Suprapubic skin (tissue), 4 donors: Measurements from ENCODE around the gene FKBP6. TPM values are rescaled to one million over a fixed set of nuclear protein-coding genes. Genes with fewer than 3 reads are reported as not detected.
"Not testable (repeated sequence)": the region's sequence is repeated elsewhere in the genome, so short reads cannot be mapped to it uniquely, and the experiment has no call there.

Experiments
- DNase-seq, 2 donors: peaks; one replicate each; pipeline ENCODE4 v3.0.0-alpha.2; 2019; ENCODE audit warnings: low spot score in 2 of 2
- H3K27ac ChIP-seq: fragments of 200-600 bp; sonication (generic); one replicate; pipeline ENCODE4 v1.5.1; 2019
- H3K27me3 ChIP-seq: fragments of 200-600 bp; sonication (generic); one replicate; pipeline ENCODE4 v1.5.1; 2019
- H3K36me3 ChIP-seq: fragments of 200-600 bp; sonication (generic); one replicate; pipeline ENCODE4 v1.5.1; 2019
- H3K4me1 ChIP-seq: fragments of 200-600 bp; sonication (generic); one replicate; pipeline ENCODE4 v1.5.1; 2019
- H3K4me3 ChIP-seq: fragments of 200-600 bp; sonication (generic); one replicate; pipeline ENCODE4 v1.5.1; 2019; ENCODE audit warnings: mild to moderate bottlenecking
- H3K9me3 ChIP-seq: fragments of 200-600 bp; sonication (generic); one replicate; pipeline ENCODE4 v1.5.1; 2019
- EP300 ChIP-seq: sonication (generic); formaldehyde crosslinking; IDR thresholded peaks from one replicate; pipeline ENCODE4 v1.6.1; 2017; ENCODE audit warnings: antibody characterized with exemption
- POLR2A ChIP-seq, 2 donors: fragments of 450-650 bp; IDR thresholded peaks; one replicate each; pipeline ENCODE4 v1.6.1; 2017; ENCODE audit warnings: antibody characterized with exemption in 2 of 2, mild to moderate bottlenecking in 2 of 2, moderate library complexity in 2 of 2
- POLR2AphosphoS5 ChIP-seq, 3 donors: sonication (generic); formaldehyde crosslinking; IDR thresholded peaks; one replicate each; pipeline ENCODE4 v1.6.1; 2017; ENCODE audit warnings: antibody characterized with exemption in 3 of 3
- WGBS: methylation state at CpG from one replicate; pipeline ENCODE4 v1.1.5; 2018; 5-methylcytosine and 5-hydroxymethylcytosine counted together
- total RNA-seq, 4 donors: library from RNA; depleted of rRNA; stranded (reverse); fragments of >200 nt; gene quantifications; one replicate each; pipeline ENCODE4 v1.1.0, GENCODE V29; 2016
- TF ChIP-seq, protein P1 (sequence below), 2 donors: fragments of 200-600 bp in 1 of 2; fragments of 450-650 bp in 1 of 2; sonication (generic) in 1 of 2; IDR thresholded peaks; one replicate each; pipeline ENCODE4 v1.5.1; 2016 to 2019; ENCODE audit warnings: antibody characterized with exemption in 2 of 2, mild to moderate bottlenecking in 1 of 2, moderate library complexity in 1 of 2

FKBP6 gene
- total RNA-seq, 4 donors from 2014 or later: not detected

DNA sequence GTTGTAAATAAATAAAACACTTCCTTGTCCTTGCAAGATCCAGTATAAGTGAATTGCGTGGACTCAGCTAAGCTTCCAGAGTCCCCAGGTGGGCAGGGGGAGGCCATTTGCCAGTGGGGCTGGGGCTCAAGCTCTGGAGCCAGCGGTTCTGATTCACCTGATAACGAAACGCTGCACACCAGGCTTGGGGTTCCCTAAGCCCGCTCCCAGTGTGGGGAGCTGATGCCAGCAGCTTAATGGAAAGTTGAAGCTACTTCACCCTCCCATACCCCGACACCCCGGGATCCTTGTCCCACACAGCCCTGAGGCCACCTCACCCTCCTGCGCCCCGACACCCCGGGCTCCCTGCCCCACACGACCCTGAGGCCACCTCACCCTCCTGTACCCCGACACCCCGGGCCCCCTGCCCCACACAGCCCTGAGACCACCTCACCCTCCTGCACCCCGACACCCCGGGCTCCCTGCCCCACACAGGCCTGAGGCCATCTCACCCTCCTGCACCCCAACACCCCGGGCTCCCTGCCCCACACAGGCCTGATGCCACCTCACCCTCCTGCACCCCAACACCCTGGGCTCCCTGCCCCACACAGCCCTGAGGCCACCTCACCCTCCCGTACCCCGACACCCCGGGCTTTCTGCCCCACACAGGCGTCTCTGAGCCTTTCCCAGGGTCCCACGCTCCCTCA, 30.8 kb downstream of the FKBP6 start:
- Histone ChIP-seq H3K9me3 (no peaks in the 10 kb centered on the region), H3K36me3 (no peaks in the 10 kb centered on the region), H3K4me3 (peak overlapping the region; percentile 37), H3K27me3 (peaks cover 17% of the 10 kb centered on the region), H3K4me1 (peaks cover 12% of the 10 kb centered on the region), H3K27ac (peak overlapping the region; percentile 47)
- no peak for DNase-seq
- 74% methylated on average over 21 of the region's 21 CpGs for WGBS
- TF ChIP-seq EP300 (no peak), POLR2A (IDR thresholded peaks at IDR 0.05) (no peak), POLR2AphosphoS5 (IDR thresholded peaks at IDR 0.05) (no peak)
- TF ChIP-seq, protein P1, sequence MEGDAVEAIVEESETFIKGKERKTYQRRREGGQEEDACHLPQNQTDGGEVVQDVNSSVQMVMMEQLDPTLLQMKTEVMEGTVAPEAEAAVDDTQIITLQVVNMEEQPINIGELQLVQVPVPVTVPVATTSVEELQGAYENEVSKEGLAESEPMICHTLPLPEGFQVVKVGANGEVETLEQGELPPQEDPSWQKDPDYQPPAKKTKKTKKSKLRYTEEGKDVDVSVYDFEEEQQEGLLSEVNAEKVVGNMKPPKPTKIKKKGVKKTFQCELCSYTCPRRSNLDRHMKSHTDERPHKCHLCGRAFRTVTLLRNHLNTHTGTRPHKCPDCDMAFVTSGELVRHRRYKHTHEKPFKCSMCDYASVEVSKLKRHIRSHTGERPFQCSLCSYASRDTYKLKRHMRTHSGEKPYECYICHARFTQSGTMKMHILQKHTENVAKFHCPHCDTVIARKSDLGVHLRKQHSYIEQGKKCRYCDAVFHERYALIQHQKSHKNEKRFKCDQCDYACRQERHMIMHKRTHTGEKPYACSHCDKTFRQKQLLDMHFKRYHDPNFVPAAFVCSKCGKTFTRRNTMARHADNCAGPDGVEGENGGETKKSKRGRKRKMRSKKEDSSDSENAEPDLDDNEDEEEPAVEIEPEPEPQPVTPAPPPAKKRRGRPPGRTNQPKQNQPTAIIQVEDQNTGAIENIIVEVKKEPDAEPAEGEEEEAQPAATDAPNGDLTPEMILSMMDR (IDR thresholded peaks at IDR 0.05): no peak

DNA sequence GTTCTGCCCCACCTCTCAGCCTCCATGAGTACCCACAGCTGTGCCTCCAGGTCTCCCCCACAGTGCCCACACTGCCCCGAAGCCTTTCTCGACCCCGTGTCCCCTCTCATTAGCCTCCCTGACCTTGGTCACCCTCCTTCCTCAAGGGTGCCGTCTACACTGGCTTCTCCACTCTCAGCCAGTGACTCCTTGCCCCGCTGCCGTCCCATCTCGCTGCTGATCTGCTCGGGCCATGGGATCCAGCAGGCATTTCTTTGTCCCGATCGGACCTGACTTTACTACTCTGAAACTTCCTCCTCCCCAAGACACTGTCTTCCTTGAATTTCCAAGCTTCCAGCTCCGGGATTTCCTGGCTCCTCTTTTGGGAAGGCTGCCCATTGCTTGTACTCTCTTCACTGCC, 31.3 kb downstream of the FKBP6 start:
- Histone ChIP-seq H3K4me3 (no peak overlapping the region), H3K27me3 (peaks cover 22% of the 10 kb centered on the region), H3K27ac (no peak overlapping the region), H3K9me3 (no peaks in the 10 kb centered on the region), H3K36me3 (no peaks in the 10 kb centered on the region), H3K4me1 (peaks cover 12% of the 10 kb centered on the region)
- TF ChIP-seq EP300: no peak
- no peak for TF ChIP-seq POLR2A (IDR thresholded peaks at IDR 0.05)
- TF ChIP-seq POLR2AphosphoS5 (IDR thresholded peaks at IDR 0.05): no peak
- TF ChIP-seq, protein P1 (IDR thresholded peaks at IDR 0.05): no peak
- 84% methylated on average over 11 of the region's 11 CpGs for WGBS
- DNase-seq: no peak

DNA sequence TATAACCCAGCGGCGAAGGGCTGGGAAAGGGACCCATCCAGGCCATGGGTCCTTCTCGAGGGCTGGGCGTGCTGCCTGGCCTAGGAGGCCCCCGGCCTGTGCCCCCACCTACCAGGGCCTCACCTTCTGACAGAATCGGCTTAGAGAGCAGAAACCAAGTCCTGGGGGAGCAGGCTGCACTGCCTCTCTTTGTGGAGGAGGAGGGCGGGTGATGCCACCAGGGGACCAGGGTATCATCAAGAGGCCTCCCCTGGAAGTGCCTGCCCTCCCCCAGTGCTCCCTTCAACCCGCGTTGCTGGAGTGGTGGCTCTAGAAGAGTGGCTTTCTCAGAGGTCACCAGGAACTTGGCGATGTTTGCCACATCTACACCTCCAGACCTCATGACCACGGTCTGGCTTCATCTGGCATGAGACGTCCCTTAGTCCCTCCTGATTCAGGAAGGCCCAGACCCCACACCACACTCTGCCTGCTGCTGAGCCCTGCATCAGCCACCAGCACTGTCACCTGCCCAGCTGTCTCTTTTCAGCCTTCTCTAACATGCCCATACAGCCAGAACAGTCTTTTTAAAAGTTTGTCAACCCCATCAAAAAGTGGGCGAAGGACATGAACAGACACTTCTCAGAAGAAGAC, 31.9 kb downstream of the FKBP6 start:
- DNase-seq: no peak
- H3K4me3 ChIP-seq: no peak overlapping the region
- peaks cover 24% of the 10 kb centered on the region for H3K27me3 ChIP-seq
- TF ChIP-seq, protein P1 (IDR thresholded peaks at IDR 0.05): no peak
- TF ChIP-seq POLR2A (IDR thresholded peaks at IDR 0.05) (no peak), EP300 (no peak), POLR2AphosphoS5 (IDR thresholded peaks at IDR 0.05) (no peak)
- WGBS: 94% methylated on average over 13 of the region's 13 CpGs
- no peaks in the 10 kb centered on the region for H3K9me3 ChIP-seq
- H3K36me3 ChIP-seq: no peaks in the 10 kb centered on the region
- no peak overlapping the region for H3K27ac ChIP-seq
- peaks cover 12% of the 10 kb centered on the region for H3K4me1 ChIP-seq

DNA sequence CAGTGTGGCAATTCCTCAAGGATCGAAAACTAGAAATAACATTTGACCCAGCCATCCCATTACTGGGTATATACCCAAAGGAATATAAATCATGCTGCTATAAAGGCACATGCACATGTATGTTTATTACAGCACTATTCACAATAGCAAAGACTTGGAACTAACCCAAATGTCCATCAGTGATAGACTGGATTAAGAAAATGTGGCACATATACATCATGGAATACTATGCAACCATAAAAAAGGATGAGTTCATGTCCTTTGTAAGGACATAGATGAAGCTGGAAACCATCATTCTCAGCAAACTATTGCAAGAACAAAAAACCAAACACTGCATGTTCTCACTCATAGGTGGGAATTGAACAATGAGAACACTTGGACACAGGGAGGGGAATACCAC, 32.6 kb downstream of the FKBP6 start:
- not testable (repeated sequence) for H3K9me3 ChIP-seq, H3K27ac ChIP-seq, H3K4me3 ChIP-seq, H3K36me3 ChIP-seq, DNase-seq
- peaks cover 24% of the 10 kb centered on the region for H3K27me3 ChIP-seq
- 94% methylated on average over 1 of the region's 1 CpG for WGBS
- peaks cover 12% of the 10 kb centered on the region for H3K4me1 ChIP-seq

DNA sequence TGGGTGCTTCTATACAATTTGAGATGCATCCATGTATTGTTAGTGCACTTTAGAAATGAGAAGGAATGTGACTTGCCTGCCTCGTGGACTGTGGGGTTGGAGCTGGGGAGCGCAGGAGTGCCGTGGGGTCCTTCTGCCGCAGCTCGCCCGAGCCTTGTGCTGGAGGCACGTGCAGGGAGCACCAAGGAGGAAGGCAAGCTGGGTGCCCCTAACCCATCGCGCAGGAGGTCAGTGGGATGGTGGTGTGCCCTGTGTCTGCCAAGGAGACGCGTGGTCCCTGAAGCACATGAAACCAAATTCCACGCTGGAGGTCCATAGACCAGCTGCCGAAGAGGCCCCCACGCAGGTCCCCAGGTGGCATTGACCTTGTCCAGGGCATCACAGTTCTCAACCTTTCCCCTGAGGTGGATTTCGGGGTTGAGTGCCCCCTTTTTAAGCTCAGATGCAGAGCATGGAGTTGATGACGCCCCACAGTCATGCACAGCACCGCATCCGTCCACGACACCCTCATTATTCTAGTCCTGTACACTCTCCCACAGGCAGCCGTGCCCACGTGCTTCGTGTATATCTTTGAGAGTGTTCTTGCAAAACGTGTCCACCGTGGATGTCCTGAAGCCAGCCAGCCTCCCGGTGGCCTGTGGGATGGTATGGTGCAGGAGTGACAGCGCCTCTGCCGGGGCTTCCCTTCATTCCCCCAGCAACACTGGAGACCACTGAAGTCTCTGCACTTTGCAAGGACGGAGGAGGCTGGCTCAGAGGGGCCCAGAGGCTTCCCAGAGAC, 35.5 kb downstream of the FKBP6 start:
- TF ChIP-seq POLR2AphosphoS5 (IDR thresholded peaks at IDR 0.05) (no peak), POLR2A (IDR thresholded peaks at IDR 0.05) (no peak), EP300 (no peak)
- TF ChIP-seq, protein P1 (IDR thresholded peaks at IDR 0.05): no peak
- WGBS: 84% methylated on average over 17 of the region's 28 CpGs
- Histone ChIP-seq H3K36me3 (no peaks in the 10 kb centered on the region), H3K4me3 (no peak overlapping the region), H3K27me3 (peaks cover 23% of the 10 kb centered on the region), H3K4me1 (peaks cover 4% of the 10 kb centered on the region), H3K27ac (no peak overlapping the region), H3K9me3 (no peaks in the 10 kb centered on the region)
- no peak for DNase-seq
